NCI-H1436 treated with DMSO at 0.1 percent for 48 hours (cell line): ENCODE measurements around the gene KIF6.

Experiments used
- DNase-seq: peaks from one replicate; lab custom pipeline; 2025; lab: John Stamatoyannopoulos, UW

The KIF6 gene

DNA sequence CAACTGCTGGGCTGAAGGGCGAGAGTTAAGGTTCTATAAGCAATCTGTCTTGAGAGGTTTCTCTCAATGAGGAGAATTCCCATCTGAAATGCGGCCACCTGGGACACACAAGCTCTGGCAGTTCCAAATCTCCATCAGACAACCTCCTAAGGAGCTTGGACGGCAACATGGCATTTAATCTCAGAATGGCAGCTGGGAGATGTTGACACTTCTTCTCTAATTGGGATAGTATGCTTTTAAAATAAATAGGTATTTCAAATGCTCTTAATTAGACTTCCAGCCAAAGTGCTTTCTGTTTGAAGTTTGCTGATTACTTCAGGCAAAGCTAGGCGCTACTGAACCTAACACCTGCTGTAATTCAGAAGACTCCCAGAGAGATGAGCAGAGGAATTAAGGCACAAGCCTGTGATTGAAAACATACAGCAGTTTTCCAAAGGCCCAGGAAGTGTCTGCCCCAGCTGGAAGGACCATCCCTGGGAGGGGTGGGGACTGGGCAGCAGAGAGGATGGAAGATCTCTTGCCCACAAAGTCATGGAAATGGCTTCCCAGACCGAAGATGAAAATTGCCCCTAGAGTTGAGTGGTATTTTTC lies 343.6 kb downstream of the KIF6 start:
- no peak for DNase-seq

DNA sequence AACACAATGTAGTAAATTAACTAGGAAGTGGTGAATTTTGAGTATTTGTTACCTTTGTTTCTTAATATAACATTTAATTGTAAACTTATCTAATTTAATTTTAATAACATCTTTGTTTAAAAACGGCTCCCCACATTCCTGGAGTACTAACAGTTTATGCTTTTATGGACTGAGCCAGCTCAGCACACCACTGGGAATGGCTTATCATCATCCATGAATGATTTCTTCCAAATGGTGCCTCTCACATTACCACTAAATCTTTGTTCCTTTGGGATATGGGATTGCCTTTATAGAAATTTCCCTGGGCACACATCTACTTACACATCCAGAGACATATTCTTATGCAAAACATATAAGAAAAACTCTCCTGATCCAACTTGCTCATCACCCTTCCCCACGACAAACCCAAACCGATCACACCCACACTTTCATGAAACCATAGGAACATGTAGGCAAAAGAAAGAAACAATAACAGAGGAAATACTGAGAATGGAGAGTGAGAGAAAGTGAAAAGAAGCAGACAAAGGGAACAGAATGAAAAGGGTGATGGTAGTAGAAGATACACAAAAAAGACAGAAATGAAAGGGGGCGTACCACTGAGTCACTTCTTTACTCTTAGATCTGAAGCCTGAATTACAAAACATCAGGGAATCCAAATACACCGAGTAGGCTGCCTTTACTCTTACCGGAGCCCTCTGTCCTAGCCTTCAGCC lies 344.2 kb downstream of the KIF6 start:
- no peak for DNase-seq

DNA sequence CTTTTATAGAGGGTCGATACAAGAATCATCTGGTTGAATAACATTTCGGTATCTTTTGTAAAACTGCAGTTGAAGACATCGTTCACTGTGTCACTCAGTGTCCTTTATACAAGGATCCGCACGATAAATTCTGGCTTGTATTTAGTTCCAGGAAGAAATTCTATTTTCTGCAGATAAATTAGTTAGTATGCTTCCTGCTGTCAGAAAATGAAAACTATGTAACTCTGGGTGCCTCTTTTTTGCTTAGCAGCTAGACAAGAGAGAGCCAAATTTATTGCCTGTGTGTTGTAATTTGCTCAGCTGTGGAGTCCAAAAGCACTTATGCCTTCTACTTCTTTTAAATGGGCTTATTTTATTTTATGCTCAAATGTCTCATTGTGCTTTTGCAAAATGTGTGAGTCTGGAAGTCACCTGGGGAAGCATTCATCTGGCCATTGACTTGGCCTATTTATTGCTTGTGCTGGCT lies 346.2 kb downstream of the KIF6 start:
- no peak for DNase-seq

DNA sequence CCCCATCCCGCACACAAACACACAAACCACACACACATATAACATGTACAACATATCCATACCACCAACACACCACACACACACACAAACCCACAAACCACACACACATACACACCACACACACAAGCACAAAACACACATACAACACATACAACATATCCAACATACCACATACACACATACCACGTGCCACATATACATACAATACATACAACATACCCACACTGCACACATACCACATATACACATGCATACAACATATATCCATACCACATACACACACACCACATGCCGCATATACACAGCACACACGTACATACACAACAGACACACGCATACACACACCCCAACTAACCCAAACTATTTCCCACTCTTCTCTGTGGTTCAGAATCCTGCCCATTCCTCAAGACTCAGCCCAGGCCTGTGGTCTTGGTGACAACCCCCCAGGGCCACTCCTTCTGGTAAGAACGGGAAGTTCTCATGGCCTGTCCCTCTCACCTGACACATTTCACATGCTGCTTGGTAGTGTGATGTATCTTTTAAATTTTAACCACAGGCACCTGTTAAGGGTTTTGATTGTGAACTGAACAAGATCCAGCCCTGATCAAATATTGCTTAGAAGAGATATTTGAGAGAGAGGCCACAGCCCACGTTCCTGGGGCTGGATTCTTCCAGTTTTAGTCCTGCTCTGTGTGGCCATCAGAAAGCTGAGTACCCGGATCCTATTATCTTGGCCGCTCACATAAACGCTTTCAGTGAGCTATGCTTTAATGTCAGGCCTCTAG lies 346.8 kb downstream of the KIF6 start:
- no peak for DNase-seq

DNA sequence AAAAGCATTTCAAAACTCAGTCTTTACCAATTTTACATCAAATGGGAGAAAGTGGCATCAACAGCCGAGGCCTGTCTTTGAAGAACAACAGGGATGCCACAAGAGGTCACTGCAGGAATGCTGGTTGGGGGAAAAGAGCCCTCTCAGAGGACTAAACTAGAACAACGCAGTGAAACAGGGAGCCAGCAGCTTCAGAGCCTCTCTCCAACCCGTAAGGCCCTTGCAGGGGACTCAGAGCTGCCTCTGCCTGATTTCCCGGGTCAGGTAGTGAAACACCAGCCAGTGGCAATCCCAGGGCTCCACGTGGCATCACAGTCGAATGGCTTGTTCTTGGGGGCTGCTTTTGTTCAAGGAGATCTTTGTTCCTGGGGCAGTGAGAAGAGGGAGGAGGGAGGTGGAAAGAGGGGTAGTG lies 347.7 kb downstream of the KIF6 start:
- DNase-seq: no peak

DNA sequence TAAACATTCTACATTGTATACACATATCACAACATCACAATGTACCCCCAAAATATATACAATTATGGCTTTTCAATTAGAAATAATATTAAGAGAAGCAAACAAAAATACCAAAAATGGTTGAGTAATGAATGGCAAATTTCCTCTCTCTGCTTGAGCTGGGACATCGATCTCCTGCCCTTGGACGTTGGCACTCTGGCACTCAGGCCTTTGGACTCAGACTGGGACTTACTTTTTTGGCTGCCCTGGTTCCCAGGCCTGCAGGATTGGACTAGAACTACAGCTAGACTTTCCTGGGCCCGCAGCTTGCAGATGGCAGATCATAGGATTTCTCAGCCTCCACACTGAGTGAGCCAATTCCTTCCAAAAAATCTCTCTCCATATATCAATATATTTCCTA lies 349.8 kb downstream of the KIF6 start:
- DNase-seq: no peak

DNA sequence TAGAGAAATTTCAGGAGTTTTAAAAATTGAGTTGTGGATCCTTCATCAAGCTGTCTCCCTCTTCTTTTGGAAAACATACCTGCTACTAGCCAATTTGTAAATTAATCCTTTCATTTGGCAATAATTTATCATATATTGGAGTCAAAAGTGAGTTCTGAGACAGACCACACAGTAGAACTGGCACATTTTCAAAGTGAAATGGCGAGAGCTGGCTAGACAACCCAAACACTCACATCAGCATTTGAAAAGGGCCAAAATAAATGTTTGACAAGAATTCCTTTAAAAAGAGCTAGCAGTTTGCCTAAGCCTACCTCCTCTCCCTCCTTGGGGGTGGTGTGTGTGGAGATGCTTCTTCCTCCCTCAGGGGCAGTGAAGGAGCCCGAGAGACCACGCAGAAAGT lies 354.8 kb downstream of the KIF6 start:
- no peak for DNase-seq

DNA sequence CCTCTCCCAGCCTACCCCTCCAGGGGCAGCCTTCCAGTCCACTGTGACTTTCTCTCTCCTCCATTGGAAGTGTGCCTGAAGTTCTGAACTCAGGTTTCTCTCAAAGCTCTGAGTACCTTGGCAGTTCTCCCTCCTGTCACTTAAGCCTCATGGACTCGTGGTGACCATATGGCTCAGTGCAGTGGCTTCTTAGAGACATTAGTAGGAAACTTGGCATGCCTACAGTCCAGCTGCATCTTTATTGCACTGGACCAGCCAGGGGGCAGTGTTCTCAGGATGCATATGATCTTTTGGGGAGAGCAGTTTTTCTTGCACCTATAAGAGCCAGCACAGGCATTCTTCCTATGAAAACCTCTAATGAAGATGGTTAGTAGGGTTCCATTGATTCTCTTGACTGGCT lies 355.2 kb downstream of the KIF6 start:
- no peak for DNase-seq

DNA sequence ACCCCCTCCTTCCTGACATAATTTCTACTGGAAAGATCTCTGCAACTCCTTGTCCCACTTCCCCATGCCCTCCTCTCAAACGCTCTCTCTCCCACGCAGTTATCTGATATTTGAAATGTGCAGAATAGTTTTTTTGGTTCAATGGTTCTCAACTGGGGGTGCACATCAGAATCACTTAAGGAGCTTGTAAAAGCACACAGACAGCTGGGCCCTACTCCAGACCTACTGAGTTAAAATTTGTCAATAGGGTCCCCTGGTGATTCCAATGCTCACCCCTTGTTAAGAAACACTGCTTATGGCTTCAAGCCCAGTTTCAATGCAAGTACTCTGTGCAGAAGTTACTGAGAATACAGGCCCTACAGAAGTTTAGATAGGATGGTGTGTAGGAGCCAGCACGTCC lies 357.5 kb downstream of the KIF6 start:
- DNase-seq: no peak

DNA sequence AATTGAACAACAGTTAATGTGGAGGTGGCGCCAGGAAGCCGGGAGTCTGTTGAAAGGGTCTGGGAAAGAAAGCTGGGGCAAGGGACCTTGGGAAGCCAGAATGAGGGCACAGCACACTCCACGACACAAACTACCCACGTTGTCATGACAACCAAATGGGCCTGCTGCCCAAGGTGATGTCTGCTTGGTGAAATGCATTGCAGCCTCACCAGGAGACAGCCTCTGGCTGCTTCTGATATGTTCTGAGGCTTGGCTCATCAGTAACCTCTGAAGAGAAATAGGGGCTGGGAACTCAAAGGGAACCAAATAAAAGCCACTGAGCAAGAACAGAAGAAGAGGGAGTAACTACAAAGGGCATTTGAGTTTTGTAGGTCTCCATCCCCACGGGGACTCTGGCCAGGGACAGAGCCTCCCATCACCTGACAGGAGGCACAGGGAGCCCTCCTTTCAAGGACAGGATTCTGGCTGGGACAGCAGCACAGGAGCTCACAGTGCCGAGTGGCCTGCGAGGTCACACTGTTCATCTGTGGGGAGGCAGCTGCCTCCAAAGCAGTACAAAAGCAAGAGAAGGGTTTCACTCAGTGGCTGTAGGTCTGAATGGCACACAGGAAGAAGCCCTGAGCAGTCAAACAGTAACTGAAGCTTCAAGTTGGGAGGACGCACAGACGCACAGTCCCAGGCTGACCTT lies 358.1 kb downstream of the KIF6 start:
- no peak for DNase-seq

DNA sequence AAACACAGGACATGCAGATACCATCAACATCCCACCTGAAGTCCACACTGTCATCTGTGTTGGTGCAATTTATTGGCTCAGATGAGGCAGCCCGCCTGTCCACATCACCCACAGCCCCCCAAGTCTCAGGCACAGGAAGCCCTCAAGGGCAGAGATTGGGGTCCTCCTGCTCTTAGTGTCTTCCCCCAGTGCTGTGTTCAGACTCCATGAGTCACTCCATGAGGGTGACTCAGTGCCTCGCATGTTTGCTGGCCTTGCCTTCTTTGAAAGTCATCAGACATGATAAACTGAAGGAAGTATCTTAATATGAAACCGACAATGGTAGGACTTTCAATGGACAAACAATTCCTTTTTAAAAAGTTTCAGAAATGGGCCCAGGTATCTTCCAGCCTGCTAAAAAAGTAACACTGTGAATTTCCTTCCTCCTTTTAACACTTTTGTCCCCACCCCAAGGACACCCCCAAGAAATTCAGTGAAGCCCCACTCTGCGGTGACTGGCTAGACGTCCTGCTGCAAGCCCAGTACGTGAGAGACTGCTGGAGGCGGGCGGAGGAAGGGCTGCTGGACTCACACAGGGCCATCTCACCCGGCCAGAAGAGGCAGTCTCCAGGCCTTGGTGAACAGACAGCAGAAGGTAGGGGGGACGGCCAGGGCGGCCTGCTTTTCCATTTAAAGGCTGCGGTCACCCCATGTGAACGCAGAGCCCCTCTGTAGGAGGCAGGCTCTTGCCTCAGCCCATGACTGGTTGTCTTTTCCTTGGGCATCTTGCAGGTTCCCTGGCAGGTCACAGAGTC lies 359.7 kb downstream of the KIF6 start:
- no peak for DNase-seq

DNA sequence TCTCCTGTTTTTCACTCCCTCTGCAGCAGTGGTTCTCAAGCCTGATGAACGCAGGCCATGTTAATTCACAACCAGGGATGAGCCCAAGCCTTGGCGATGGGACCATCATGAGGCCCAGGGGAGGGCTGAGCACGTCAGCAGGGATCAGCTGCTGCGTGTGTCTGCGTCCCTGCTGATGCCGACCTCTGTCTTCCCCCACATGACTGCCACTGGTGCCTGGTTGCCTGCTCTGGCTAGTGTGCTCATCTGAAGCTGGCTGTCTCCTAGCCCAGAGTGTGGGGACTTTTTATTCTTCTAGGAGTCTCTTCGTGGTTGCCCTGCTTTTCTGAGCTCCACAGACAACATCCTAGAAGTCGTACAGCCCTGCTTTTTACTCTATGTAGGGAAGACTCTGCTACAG lies 361.9 kb downstream of the KIF6 start:
- no peak for DNase-seq

DNA sequence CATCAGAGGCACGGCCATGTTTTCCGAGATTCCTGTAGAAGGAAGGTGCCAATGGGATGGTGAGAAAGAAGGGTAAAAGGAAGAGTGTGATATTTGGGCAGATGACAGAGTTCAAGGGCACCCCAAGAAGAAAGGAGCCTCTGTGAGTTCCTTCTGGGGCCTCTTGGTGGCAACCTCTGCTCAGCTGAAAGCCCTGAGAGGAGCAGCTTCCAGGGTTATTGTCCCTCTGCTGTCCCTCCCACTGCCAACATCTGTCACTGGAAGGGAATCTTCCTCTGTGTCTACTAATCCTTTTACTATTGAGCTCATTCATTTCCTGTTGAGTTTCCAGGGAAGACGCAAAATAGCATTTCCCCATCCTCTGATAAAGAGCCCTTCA lies 362.7 kb downstream of the KIF6 start:
- DNase-seq: no peak

DNA sequence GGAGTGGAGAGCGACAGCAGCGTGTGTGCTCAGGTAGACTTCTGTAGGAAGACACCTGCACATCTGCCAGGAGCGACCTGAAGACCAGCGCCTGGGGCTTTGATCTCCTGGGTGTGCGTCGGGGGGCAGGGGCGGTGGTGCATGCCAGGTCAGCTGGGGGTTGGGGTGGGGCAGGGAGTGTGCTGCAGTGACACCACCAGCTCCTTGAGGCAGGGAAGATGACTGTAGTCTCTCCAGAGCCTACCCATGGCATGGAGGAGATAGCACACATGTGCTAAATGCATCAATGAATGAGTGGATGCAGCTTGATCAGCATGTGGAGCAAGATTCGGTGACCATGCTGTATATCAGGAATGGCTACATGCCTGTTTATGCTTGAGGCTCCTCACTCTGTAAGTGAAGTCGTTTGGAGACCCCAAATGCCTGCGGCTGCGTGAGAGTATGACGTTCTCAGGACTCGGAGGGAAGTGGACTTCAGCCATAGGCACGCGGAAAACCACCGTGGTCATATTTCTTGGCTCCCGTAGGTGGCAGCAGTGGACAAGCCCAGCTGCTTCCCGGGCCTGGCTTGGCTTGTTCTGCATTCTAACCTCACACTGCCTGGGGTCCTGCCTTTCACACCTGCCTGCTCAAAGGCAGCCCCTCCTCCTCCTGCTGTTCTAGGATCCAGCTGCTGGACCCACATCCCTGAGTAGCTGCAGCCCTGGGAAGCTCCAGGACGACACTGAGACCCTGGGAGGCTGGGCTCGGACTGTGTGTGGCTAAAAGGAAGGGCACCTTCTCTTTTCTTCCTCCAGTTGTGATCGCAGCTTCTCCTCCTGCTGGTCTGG lies 363.3 kb downstream of the KIF6 start:
- DNase-seq: peak; percentile 20

DNA sequence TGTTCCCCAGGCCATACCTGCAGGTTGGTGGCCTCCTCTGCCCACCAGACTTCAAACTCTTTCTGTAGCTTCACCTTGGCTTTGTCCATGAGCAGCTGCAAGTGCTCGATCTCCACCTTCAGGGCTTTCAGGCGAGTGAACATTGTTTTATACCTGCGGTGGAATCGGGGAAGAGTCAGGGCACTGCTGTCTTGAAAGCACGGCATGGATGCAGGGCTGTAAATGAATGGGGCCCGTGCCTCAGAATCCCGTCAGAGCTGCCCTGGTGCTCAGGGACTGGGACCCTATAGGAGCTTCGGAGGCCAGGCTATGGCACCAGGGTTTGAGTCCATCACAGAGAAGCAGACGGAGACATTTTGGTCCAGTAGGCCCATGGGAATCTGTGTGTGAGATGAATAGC lies 364.8 kb downstream of the KIF6 start:
- no peak for DNase-seq

DNA sequence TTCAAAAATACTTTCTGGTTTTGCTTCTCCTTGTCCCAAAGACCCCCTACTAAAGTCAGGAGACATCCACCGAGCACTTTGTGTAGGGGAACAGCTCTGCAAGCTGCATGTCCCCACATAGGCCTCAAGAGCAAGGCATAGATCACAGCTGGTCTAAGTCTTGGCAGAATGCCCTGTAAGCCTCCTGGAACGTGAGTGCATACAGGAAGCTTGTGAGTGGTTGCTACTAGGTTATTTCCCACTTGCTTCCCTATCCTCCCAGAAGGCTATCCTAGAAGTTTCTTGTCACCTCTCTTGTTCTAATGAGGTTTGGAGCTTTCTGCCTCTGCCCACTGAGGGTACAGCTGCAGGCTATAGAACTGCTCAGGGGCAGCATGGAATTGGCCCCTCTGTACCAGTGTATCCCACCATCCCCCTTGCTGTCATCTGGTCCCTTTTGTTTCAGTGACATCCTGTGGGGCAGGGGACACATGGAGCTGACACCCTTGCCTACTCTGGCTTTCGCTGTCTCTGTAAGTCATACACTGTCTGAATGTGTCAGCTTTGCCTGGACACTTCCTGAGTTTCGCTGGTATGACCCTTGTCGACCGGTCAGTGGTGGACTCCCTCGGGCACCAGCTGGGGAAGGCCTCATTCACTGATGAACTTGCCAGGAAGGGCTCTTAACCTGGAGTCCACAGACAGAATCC lies 367.1 kb downstream of the KIF6 start:
- no peak for DNase-seq

DNA sequence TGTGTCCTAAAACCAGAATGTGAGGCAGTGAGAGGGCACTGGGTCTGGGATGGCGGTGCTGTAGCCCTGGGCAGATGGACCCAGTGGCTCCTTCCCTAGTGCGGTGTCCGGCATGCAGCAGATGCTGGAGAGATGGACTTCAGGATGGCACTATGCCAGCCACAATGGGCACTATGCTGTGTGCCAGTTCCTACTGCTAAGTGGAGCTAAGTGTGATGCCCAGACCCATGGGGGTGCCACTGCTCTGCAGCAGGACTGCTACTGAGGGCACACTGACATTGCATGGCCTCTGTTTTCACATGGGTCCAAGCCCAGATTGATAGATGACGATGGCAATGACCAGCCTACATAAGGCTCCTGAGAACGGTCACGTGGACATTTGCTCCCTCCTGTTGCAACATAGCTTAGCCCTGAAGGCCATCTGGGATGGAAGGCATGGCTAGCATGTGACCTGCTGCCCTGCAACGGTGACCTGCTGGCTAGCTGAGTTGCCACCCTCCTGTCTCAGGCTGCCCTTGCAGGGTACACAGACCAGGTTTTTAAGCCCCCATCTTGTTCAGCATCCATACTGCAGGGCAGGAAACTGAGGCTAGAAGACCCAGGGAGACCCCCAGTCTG lies 371.4 kb downstream of the KIF6 start:
- DNase-seq: no peak

DNA sequence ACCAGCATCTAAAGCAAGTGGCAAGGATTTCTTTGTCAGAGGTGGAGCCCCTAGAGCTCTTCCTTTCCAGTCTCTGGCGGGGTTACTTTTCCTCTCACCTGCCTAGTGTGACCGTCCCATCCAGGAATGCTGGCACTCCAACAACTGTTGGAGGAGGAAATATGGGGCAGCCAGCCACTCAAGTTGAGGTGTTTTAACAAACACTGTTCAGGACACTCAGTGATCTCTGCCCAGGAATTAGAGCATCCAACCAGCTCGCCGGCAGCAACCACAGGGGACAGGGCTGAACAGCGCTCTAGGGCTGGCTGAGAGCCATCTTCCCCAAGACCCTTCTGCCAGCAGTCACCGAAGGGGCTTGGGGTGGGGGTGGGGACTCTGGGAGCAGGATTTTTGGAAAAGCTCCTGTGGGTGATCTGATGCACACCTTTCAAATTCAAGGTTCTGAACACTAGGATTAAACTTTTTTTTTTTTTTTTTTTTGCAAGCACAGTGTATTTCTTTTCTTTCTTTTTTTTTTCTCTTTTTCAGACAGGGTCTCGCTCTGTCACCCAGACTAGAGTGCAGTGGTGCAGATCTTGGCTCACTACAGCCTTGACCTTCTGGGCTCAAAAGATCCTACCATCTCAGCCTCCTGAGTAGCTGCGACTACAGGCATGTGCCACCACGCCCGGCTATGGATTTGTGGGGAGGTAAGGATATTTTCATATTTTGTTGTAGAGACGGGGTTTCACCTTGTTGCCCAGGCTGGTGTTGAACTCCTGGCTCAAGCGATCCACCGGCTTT lies 374.3 kb downstream of the KIF6 start:
- no peak for DNase-seq

DNA sequence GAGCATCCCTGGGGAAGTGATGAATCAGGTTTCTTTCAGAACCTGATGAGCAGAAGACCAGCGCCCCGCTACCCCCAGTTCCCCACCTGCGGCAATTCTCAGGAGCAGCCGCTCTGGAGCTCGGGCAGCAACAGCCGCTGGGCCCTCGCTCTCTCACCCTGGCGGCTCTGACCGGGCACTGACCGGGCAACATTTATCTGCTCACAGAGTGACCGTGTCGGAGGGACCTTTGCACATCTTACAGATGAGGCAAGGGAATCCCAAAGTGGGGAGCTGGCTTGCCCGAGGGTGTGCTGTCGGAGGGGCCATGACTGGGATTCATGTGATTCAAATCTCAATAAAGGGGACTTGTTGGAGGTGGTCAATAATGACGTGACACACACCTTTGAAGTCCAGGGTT lies 376.5 kb downstream of the KIF6 start:
- DNase-seq: no peak
